H9 (cell line): ENCODE data around the gene RBM12. TPM values are rescaled to one million over a fixed set of nuclear protein-coding genes. Genes with fewer than 3 reads are reported as not detected.

ENCODE experiments used
- DNase-seq: peaks from one replicate; pipeline ENCODE4 v3.0.0-alpha.2; 2017
- H2AFZ ChIP-seq: one replicate; pipeline ENCODE4 v1.6.1; 2013; ENCODE audit warnings: mild to moderate bottlenecking, low read length, control low read depth, moderate library complexity
- H2AK5ac ChIP-seq: 2 replicates; pipeline ENCODE4 v1.6.1; 2013; ENCODE audit warnings: low read length, control low read depth, mixed read lengths; ENCODE audit not compliant: insufficient read length
- H2BK120ac ChIP-seq: one replicate; pipeline ENCODE4 v1.6.1; 2013; ENCODE audit warnings: low read depth, mild to moderate bottlenecking, low read length, control low read depth, inconsistent platforms; ENCODE audit not compliant: poor library complexity, severe bottlenecking
- H2BK12ac ChIP-seq: 2 replicates; pipeline ENCODE4 v1.6.1; 2013; ENCODE audit warnings: low read length, control low read depth, mixed read lengths, low read depth; ENCODE audit not compliant: insufficient read length
- H2BK15ac ChIP-seq: 2 replicates; pipeline ENCODE4 v1.6.1; 2013; ENCODE audit warnings: low read depth, low read length, control low read depth
- H2BK20ac ChIP-seq: one replicate; pipeline ENCODE4 v1.6.1; 2013; ENCODE audit warnings: low read depth, mild to moderate bottlenecking, low read length, control low read depth, inconsistent platforms; ENCODE audit not compliant: poor library complexity, severe bottlenecking
- H2BK5ac ChIP-seq: 2 replicates; pipeline ENCODE4 v1.6.1; 2013; ENCODE audit warnings: low read length, control low read depth, mixed read lengths; ENCODE audit not compliant: insufficient read length
- H3K14ac ChIP-seq: 2 replicates; pipeline ENCODE4 v1.6.1; 2013; ENCODE audit warnings: low read length, control low read depth; ENCODE audit not compliant: insufficient read depth
- H3K18ac ChIP-seq: 2 replicates; pipeline ENCODE4 v1.6.1; 2013; ENCODE audit warnings: low read depth, mild to moderate bottlenecking, mixed read lengths, low read length, control low read depth; ENCODE audit not compliant: insufficient read length
- H3K23ac ChIP-seq: 2 replicates; pipeline ENCODE4 v1.6.1; 2013; ENCODE audit warnings: low read length, control low read depth, mixed read lengths, low read depth; ENCODE audit not compliant: insufficient read length
- H3K23me2 ChIP-seq: 2 replicates; pipeline ENCODE4 v1.6.1; 2013; ENCODE audit warnings: low read depth, mild to moderate bottlenecking, mixed read lengths, low read length, control low read depth; ENCODE audit not compliant: insufficient read length, poor library complexity, severe bottlenecking
- H3K27ac ChIP-seq: 2 replicates; pipeline ENCODE4 v1.5.1; 2013; ENCODE audit warnings: low read length, control low read depth, mixed read lengths, low read depth; ENCODE audit not compliant: insufficient read length
- H3K27me3 ChIP-seq: 2 replicates; pipeline ENCODE4 v1.6.1; 2013; ENCODE audit warnings: low read length, control low read depth, inconsistent platforms; ENCODE audit not compliant: insufficient read depth
- H3K4ac ChIP-seq: 2 replicates; pipeline ENCODE4 v1.6.1; 2013; ENCODE audit warnings: low read depth, mild to moderate bottlenecking, control low read depth, inconsistent platforms, low read length, moderate library complexity
- H3K4me1 ChIP-seq: 2 replicates; pipeline ENCODE4 v1.6.1; 2013; ENCODE audit warnings: low read length, control low read depth, inconsistent platforms; ENCODE audit not compliant: insufficient read depth
- H3K4me2 ChIP-seq: 2 replicates; pipeline ENCODE4 v1.6.1; 2013; ENCODE audit warnings: low read length, control low read depth, mixed read lengths; ENCODE audit not compliant: insufficient read length, insufficient read depth
- H3K56ac ChIP-seq: 2 replicates; pipeline ENCODE4 v1.6.1; 2013; ENCODE audit warnings: low read depth, mild to moderate bottlenecking, mixed read lengths, low read length, control low read depth; ENCODE audit not compliant: insufficient read length
- H3K79me1 ChIP-seq: 2 replicates; pipeline ENCODE4 v1.6.1; 2013; ENCODE audit warnings: low read depth, mild to moderate bottlenecking, moderate library complexity, low read length, control low read depth, inconsistent platforms; ENCODE audit not compliant: insufficient read depth, poor library complexity, severe bottlenecking
- H3K79me2 ChIP-seq: 2 replicates; pipeline ENCODE4 v1.6.1; 2013; ENCODE audit warnings: low read length, control low read depth, inconsistent platforms; ENCODE audit not compliant: insufficient read depth
- H3K9ac ChIP-seq: 2 replicates; pipeline ENCODE4 v1.6.1; 2013; ENCODE audit warnings: low read length, control low read depth, mixed read lengths; ENCODE audit not compliant: insufficient read length; ENCODE audit errors: extremely low read depth
- H3K9me3 ChIP-seq: one replicate; pipeline ENCODE4 v1.6.1; 2013; ENCODE audit warnings: low read depth, low read length, inconsistent platforms; ENCODE audit not compliant: control insufficient read depth
- H3T11ph ChIP-seq: one replicate; pipeline ENCODE4 v1.6.1; 2013; ENCODE audit warnings: mild to moderate bottlenecking, low read length, control low read depth, inconsistent platforms
- H4K20me1 ChIP-seq: one replicate; pipeline ENCODE4 v1.6.1; 2013; ENCODE audit not compliant: control insufficient read depth, insufficient read length, insufficient read depth
- H4K5ac ChIP-seq: 2 replicates; pipeline ENCODE4 v1.6.1; 2013; ENCODE audit warnings: low read depth, mild to moderate bottlenecking, mixed read lengths, low read length, control low read depth; ENCODE audit not compliant: insufficient read length
- H4K8ac ChIP-seq: replicated peaks from 2 replicates; pipeline ENCODE4 v1.6.1; 2013; ENCODE audit warnings: low read length, control low read depth, mixed read lengths, low read depth; ENCODE audit not compliant: insufficient read length
- H4K91ac ChIP-seq: 2 replicates; pipeline ENCODE4 v1.6.1; 2013; ENCODE audit warnings: low read depth, mild to moderate bottlenecking, moderate library complexity, mixed read lengths, low read length, control low read depth; ENCODE audit not compliant: insufficient read length
- H3K27ac Mint-ChIP-seq, 3 experiments: 2 replicates in 2 of 3; 3 replicates in 1 of 3; pipeline ENCODE4 v1.8.0; 2020 to 2021; ENCODE audit warnings: mixed read lengths in 3 of 3, mild to moderate bottlenecking in 1 of 3, moderate library complexity in 1 of 3
- H3K27me3 Mint-ChIP-seq: 2 replicates; pipeline ENCODE4 v1.8.0; 2021; ENCODE audit warnings: low read depth, mild to moderate bottlenecking, moderate library complexity, mixed read lengths
- H3K36me3 Mint-ChIP-seq, 3 experiments: 2 replicates in 2 of 3; 3 replicates in 1 of 3; pipeline ENCODE4 v1.8.0; 2020 to 2021; ENCODE audit warnings: low read depth in 3 of 3, mixed read lengths in 3 of 3; ENCODE audit not compliant: insufficient read depth in 1 of 3
- H3K4me1 Mint-ChIP-seq, 2 experiments: 2 replicates each; pipeline ENCODE4 v1.8.0; 2020; ENCODE audit warnings: mixed read lengths in 2 of 2
- H3K4me3 Mint-ChIP-seq, 2 experiments: 2 replicates in 1 of 2; 3 replicates in 1 of 2; pipeline ENCODE4 v1.8.0; 2020 to 2021; ENCODE audit warnings: mild to moderate bottlenecking in 2 of 2, mixed read lengths in 2 of 2, moderate library complexity in 1 of 2
- H3K9me3 Mint-ChIP-seq, 2 experiments: 2 replicates in 1 of 2; 3 replicates in 1 of 2; pipeline ENCODE4 v1.8.0; 2020; ENCODE audit warnings: mild to moderate bottlenecking in 2 of 2, mixed read lengths in 2 of 2, moderate library complexity in 1 of 2
- CTCF ChIP-seq: fragments of 200-600 bp; sonication (generic); conservative IDR thresholded peaks from 3 replicates; pipeline ENCODE4 v1.8.0; 2021; ENCODE audit warnings: antibody characterized with exemption, mild to moderate bottlenecking
- WGBS: extraction: QIAGEN DNeasy Blood & Tissue Kit; methylation state at CpG from one replicate; pipeline ENCODE4 v1.1.7; 2013; ENCODE audit warnings: missing lambda C conversion rate, low lambda C conversion rate, mixed read lengths; ENCODE audit not compliant: insufficient read length; ENCODE audit errors: extremely low coverage; 5-methylcytosine and 5-hydroxymethylcytosine counted together
- total RNA-seq: library from RNA; stranded (reverse); gene quantifications from 2 replicates; pipeline ENCODE4 v1.2.1, GENCODE V29; 2021

The RBM12 gene
- total RNA-seq, 1 experiment from 2014 or later = 260 TPM

GRCh38 chr20:35604449-35604747, 60.3 kb downstream of the RBM12 start:
- Histone ChIP-seq H4K5ac (no peak overlapping the region), H2AK5ac (no peak overlapping the region), H3K4me2 (no peak overlapping the region), H3K4me1 (no peaks in the 10 kb centered on the region), H3K23ac (no peak overlapping the region), H4K8ac (no peak overlapping the region), H3K14ac (no peak overlapping the region), H4K20me1 (no peaks in the 10 kb centered on the region), H2AFZ (no peak overlapping the region), H2BK15ac (no peak overlapping the region), H3T11ph (no peak overlapping the region), H3K27me3 (peaks cover 12% of the 10 kb centered on the region; the same call in 1 of the 2 replicates), H3K23me2 (peaks cover 16% of the 10 kb centered on the region), H3K18ac (no peak overlapping the region), H2BK120ac (no peak overlapping the region), H3K79me2 (no peaks in the 10 kb centered on the region), H3K27ac (no peak overlapping the region), H2BK12ac (no peak overlapping the region), H3K4ac (no peak overlapping the region), H3K79me1 (no peaks in the 10 kb centered on the region), H3K9ac (no peak overlapping the region), H3K9me3 (no peaks in the 10 kb centered on the region), H2BK20ac (no peak overlapping the region), H4K91ac (no peak overlapping the region), H2BK5ac (no peak overlapping the region), H3K56ac (no peak overlapping the region)
- no peaks in the 10 kb centered on the region; a peak in 1 of 7 replicates for H3K36me3 Mint-ChIP-seq
- H3K4me1 Mint-ChIP-seq = peaks cover 6 to 9% of the 10 kb centered on the region in 2 experiments
- H3K9me3 Mint-ChIP-seq = no peaks in the 10 kb centered on the region
- peak; percentile 75 for TF ChIP-seq CTCF
- H3K4me3 Mint-ChIP-seq = no peak overlapping the region
- H3K27me3 Mint-ChIP-seq = peaks cover 56% of the 10 kb centered on the region
- DNase-seq = peak; percentile 83
- H3K27ac Mint-ChIP-seq = no peak overlapping the region
- no CpG with 5 or more reads among the region's 4 CpGs for WGBS
